ENCODE results near the gene RNU6-9.
A peak's percentile ranks its signal among the peaks of the same experiment; 100 is the strongest.

RNU6-9 gene

GRCh38 chr19:925526-926322, 32.4 kb downstream of the RNU6-9 start, which contains the start of gene ARID3A:
Gene ARID3A, plus strand, starts transcription at chr19:926035. Its CDS starts 3,494 bp downstream, at chr19:929529.
- Histone ChIP-seq H3K79me2 (ENCODE audit: low read length) (peaks cover 43% of the 10 kb centered on the region), H3K27me3 (ENCODE audit: low read depth, low read length) (no peaks in the 10 kb centered on the region), H3K4me2 (ENCODE audit: low read length) (peak within 1 kb of the TSS; percentile 89), H3K27ac (ENCODE audit: low read length) (peak within 1 kb of the TSS; percentile 85), H3K4me3 (ENCODE audit: low read length) (peak within 1 kb of the TSS; percentile 85), H3K9me3 (ENCODE audit: insufficient read depth, low read length) (no peaks in the 10 kb centered on the region), H2AFZ (ENCODE audit: low read depth, low read length) (no peak within 1 kb of the TSS), H3K4me1 (ENCODE audit: low read length) (peaks cover 30% of the 10 kb centered on the region), H3K36me3 (replicated peaks; ENCODE audit: low read depth, low read length) (peaks cover 27% of the 10 kb centered on the region), H4K20me1 (ENCODE audit: insufficient read depth, low read length) (peaks cover 24% of the 10 kb centered on the region), H3K9ac (ENCODE audit: low read length) (peak within 1 kb of the TSS; percentile 99)
- TF ChIP-seq EZH2phosphoT487 (IDR thresholded peaks at IDR 0.05; ENCODE audit: low read depth) (no peak), CTCF (IDR thresholded peaks at IDR 0.05; ENCODE audit: low read depth, low read length) (no peak)

- H3K4me3 ChIP-seq (ENCODE audit: low read length): peak overlapping the region; percentile 85
- H3K4me1 ChIP-seq (ENCODE audit: low read length): peaks cover 28% of the 10 kb centered on the region
- no peaks in the 10 kb centered on the region for H3K27me3 ChIP-seq (ENCODE audit: low read depth, low read length)
- H3K79me2 ChIP-seq (ENCODE audit: low read length): peaks cover 43% of the 10 kb centered on the region
- TF ChIP-seq CTCF (IDR thresholded peaks at IDR 0.05; ENCODE audit: low read depth, low read length): no peak
- no peak for TF ChIP-seq EZH2phosphoT487 (IDR thresholded peaks at IDR 0.05; ENCODE audit: low read depth)
- peaks cover 29% of the 10 kb centered on the region for H3K36me3 ChIP-seq (replicated peaks; ENCODE audit: low read depth, low read length)
- H3K4me2 ChIP-seq (ENCODE audit: low read length): peak overlapping the region; percentile 74
- no peak overlapping the region for H2AFZ ChIP-seq (ENCODE audit: low read depth, low read length)
- peaks cover 27% of the 10 kb centered on the region for H4K20me1 ChIP-seq (ENCODE audit: insufficient read depth, low read length)
- H3K27ac ChIP-seq (ENCODE audit: low read length): peak overlapping the region; percentile 85
- H3K9ac ChIP-seq (ENCODE audit: low read length): peak overlapping the region; percentile 99
- H3K9me3 ChIP-seq (ENCODE audit: insufficient read depth, low read length): no peaks in the 10 kb centered on the region
These were observed 33.0 kb downstream of the RNU6-9 start for GRCh38 chr19:926323-926588.

- peak overlapping the region; percentile 99 for H3K9ac ChIP-seq (ENCODE audit: low read length)
- H3K4me3 ChIP-seq (ENCODE audit: low read length): peak overlapping the region; percentile 85
- H3K4me1 ChIP-seq (ENCODE audit: low read length): peaks cover 25% of the 10 kb centered on the region
- H4K20me1 ChIP-seq (ENCODE audit: insufficient read depth, low read length): peaks cover 29% of the 10 kb centered on the region
- no peaks in the 10 kb centered on the region for H3K27me3 ChIP-seq (ENCODE audit: low read depth, low read length)
- no peak overlapping the region for H2AFZ ChIP-seq (ENCODE audit: low read depth, low read length)
- H3K9me3 ChIP-seq (ENCODE audit: insufficient read depth, low read length): no peaks in the 10 kb centered on the region
- peak overlapping the region; percentile 85 for H3K27ac ChIP-seq (ENCODE audit: low read length)
- TF ChIP-seq CTCF (IDR thresholded peaks at IDR 0.05; ENCODE audit: low read depth, low read length) (no peak), EZH2phosphoT487 (IDR thresholded peaks at IDR 0.05; ENCODE audit: low read depth) (no peak)
- H3K79me2 ChIP-seq (ENCODE audit: low read length): peaks cover 45% of the 10 kb centered on the region
- peaks cover 31% of the 10 kb centered on the region for H3K36me3 ChIP-seq (replicated peaks; ENCODE audit: low read depth, low read length)
- H3K4me2 ChIP-seq (ENCODE audit: low read length): peak overlapping the region; percentile 83
These were observed 33.5 kb downstream of the RNU6-9 start for GRCh38 chr19:926589-927350.

GRCh38 chr19:927351-927779, 34.1 kb downstream of the RNU6-9 start:
- Histone ChIP-seq H4K20me1 (ENCODE audit: insufficient read depth, low read length) (peaks cover 35% of the 10 kb centered on the region), H3K4me2 (ENCODE audit: low read length) (peak overlapping the region; percentile 83), H3K4me1 (ENCODE audit: low read length) (peaks cover 28% of the 10 kb centered on the region), H3K4me3 (ENCODE audit: low read length) (peak overlapping the region; percentile 85), H3K27ac (ENCODE audit: low read length) (peak overlapping the region; percentile 50), H3K36me3 (replicated peaks; ENCODE audit: low read depth, low read length) (peaks cover 37% of the 10 kb centered on the region), H3K27me3 (ENCODE audit: low read depth, low read length) (no peaks in the 10 kb centered on the region), H3K9me3 (ENCODE audit: insufficient read depth, low read length) (no peaks in the 10 kb centered on the region), H2AFZ (ENCODE audit: low read depth, low read length) (no peak overlapping the region), H3K9ac (ENCODE audit: low read length) (peak overlapping the region; percentile 99), H3K79me2 (ENCODE audit: low read length) (peaks cover 51% of the 10 kb centered on the region)
- TF ChIP-seq CTCF (IDR thresholded peaks at IDR 0.05; ENCODE audit: low read depth, low read length) (no peak), EZH2phosphoT487 (IDR thresholded peaks at IDR 0.05; ENCODE audit: low read depth) (no peak)

Measured in OCI-LY3 (cell line).